Adrenal gland (tissue), 5 donors: Measurements from ENCODE around the gene SPATA31C1.

Experiments
- CTCF ChIP-seq, 6 experiments: fragments of 450-650 bp in 4 of 6; fragments of 200-600 bp in 2 of 6; sonication (generic) in 1 of 6; IDR thresholded peaks; 1 replicate in 5 of 6; 2 replicates in 1 of 6; pipeline versions ENCODE4 v1.5.1 to v1.8.0; 2016 to 2021; ENCODE audit warnings: antibody characterized with exemption in 6 of 6, mild to moderate bottlenecking in 2 of 6, moderate library complexity in 1 of 6
- POLR2A ChIP-seq, 2 donors: fragments of 450-650 bp; IDR thresholded peaks; one replicate each; pipeline ENCODE4 v1.6.1; 2017; ENCODE audit warnings: antibody characterized with exemption in 2 of 2, mild to moderate bottlenecking in 2 of 2, moderate library complexity in 1 of 2
- donor health status: DM: no; HTN: no; CAD: no.

GRCh38 chr9:87888501-87888900 lies 29.3 kb upstream of the SPATA31C1 start:
- TF ChIP-seq CTCF (IDR thresholded peaks at IDR 0.05) (no peak), POLR2A (IDR thresholded peaks at IDR 0.05) (no peak)
